Thyroid gland (tissue), 4 donors: ENCODE measurements around the gene COX5B. TPM values are rescaled to one million over a fixed set of nuclear protein-coding genes. Genes with fewer than 3 reads are reported as not detected.

ENCODE experiments used
- DNase-seq, 2 donors: peaks; one replicate each; pipeline ENCODE4 v3.0.0-alpha.2; 2019
- H3K27ac ChIP-seq, 3 donors: fragments of 200-600 bp; sonication (generic); 1 replicate in 2 of 3; 2 replicates in 1 of 3; pipeline ENCODE4 v1.5.1; 2016 to 2019; ENCODE audit warnings: mild to moderate bottlenecking in 1 of 3, moderate library complexity in 1 of 3
- H3K27me3 ChIP-seq: fragments of 200-600 bp; sonication (generic); one replicate; pipeline ENCODE4 v1.5.1; 2019
- H3K36me3 ChIP-seq, 2 donors: fragments of 200-600 bp; sonication (generic); one replicate each; pipeline ENCODE4 v1.5.1; 2016 to 2019
- H3K4me1 ChIP-seq, 2 donors: fragments of 200-600 bp; sonication (generic); one replicate each; pipeline ENCODE4 v1.5.1; 2017 to 2019
- H3K4me3 ChIP-seq, 3 donors: fragments of 200-600 bp; sonication (generic); replicated peaks in 1 of 3; 1 replicate in 2 of 3; 2 replicates in 1 of 3; pipeline ENCODE4 v1.5.1; 2016; ENCODE audit warnings: mild to moderate bottlenecking in 1 of 3
- H3K9me3 ChIP-seq: fragments of 200-600 bp; sonication (generic); one replicate; pipeline ENCODE4 v1.5.1; 2017
- CTCF ChIP-seq, 6 experiments: fragments of 200-600 bp in 3 of 6; fragments of 450-650 bp in 3 of 6; sonication (generic) in 3 of 6; IDR thresholded peaks; one replicate each; pipeline ENCODE4 v1.5.1; 2016 to 2019; ENCODE audit warnings: antibody characterized with exemption in 6 of 6, mild to moderate bottlenecking in 2 of 6, inconsistent platforms in 1 of 6, moderate library complexity in 1 of 6
- POLR2A ChIP-seq, 2 donors: fragments of 450-650 bp; IDR thresholded peaks; one replicate each; pipeline ENCODE4 v1.6.1; 2017; ENCODE audit warnings: antibody characterized with exemption in 2 of 2, mild to moderate bottlenecking in 2 of 2, moderate library complexity in 1 of 2
- WGBS, 2 donors: methylation state at CpG; one replicate each; pipeline ENCODE4 v1.1.5; 2017; 5-methylcytosine and 5-hydroxymethylcytosine counted together
- intact Hi-C: fragments of 100-400 bp; cut with DNase I; formaldehyde crosslinking; loops from one replicate; pipeline ENCODE4 v1.15.1; 2023
- small RNA-seq: library from RNA; depleted of rRNA; stranded (forward); fragments of <200 nt; gene quantifications from one replicate; pipeline ENCODE3, GENCODE V24; 2016
- total RNA-seq, 4 donors: library from RNA; depleted of rRNA; stranded (reverse); fragments of >200 nt; gene quantifications; one replicate each; pipeline ENCODE4 v1.2.3, GENCODE V29; 2016

COX5B gene
- total RNA-seq, 4 donors from 2014 or later: 216 to 731 (median 586) TPM

DNA sequence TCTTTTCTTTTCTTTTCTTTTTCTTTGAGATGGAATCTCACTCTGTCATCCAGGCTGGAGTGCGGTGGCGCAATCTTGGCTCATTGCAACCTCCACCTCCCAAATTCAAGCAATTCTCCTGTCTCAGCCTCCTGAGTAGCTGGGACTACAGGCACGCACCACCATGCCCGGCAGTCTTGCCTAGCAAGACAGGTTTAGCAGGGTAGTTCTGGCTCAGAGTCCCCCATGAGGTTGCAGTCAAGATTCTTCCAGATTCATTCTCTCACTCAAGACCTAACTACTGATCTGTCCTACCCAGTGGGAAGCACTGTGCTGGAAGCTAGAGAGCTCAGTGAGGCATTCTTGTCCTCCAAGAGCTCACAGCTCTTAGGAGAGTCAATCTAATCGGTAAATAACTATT is 49.9 kb downstream of the COX5B start:
- Histone ChIP-seq H3K27me3 (no peaks in the 10 kb centered on the region), H3K27ac (no peak overlapping the region), H3K9me3 (no peaks in the 10 kb centered on the region), H3K4me1 (no peaks in the 10 kb centered on the region), H3K36me3 (no peaks in the 10 kb centered on the region), H3K4me3 (no peak overlapping the region)
- intact Hi-C loops: loop anchor here (10.0 kb wide), 1 partner anchor 101 kb away; no protein-coding TSS in a partner anchor
- DNase-seq: no peak
- 89 to 94% methylated on average over 5 of the region's 5 CpGs for WGBS, 2 donors
- TF ChIP-seq CTCF (IDR thresholded peaks at IDR 0.05) (no peak), POLR2A (IDR thresholded peaks at IDR 0.05) (no peak)

GRCh38 chr2:97697252-97698235 is 51.7 kb downstream of the COX5B start:
- H3K27ac ChIP-seq: peak overlapping the region in 1 of 3 donors; percentile 2
- H3K4me3 ChIP-seq: no peak overlapping the region
- 29 to 31% methylated on average over 14 of the region's 14 CpGs for whole genome bisulfite sequencing, 2 donors
- intact Hi-C loops: loop anchor here (10.0 kb wide), 1 partner anchor 103 kb away; no protein-coding TSS in a partner anchor
- TF ChIP-seq CTCF (IDR thresholded peaks at IDR 0.05): peak; percentile 87 to 99 (median 92)
- TF ChIP-seq POLR2A (IDR thresholded peaks at IDR 0.05): no peak
- peak; percentile 90 to 94 for DNase-seq
- H3K4me1 ChIP-seq: no peaks in the 10 kb centered on the region
- no peaks in the 10 kb centered on the region for H3K27me3 ChIP-seq
- no peaks in the 10 kb centered on the region for H3K36me3 ChIP-seq
- no peaks in the 10 kb centered on the region for H3K9me3 ChIP-seq

Small RNAs within 50 kb of the gene (small RNA-seq; reads per million reads assigned to genes)
- gene RNU4-8P: not detected

Other genes with a start within 250 kb of the COX5B start
- gene ANKRD36B, start 56.2 kb upstream of the COX5B start, total RNA-seq: 10 to 100 TPM; 26.5 to 60.1 (median 39.0) TPM
- 100 to 1,000 TPM in 1 of 4 donors, 10 to 100 TPM in 3; 64.9 to 106 (median 76.3) TPM for gene ACTR1B, start 18.0 kb downstream of the COX5B start, total RNA-seq
- 10 to 100 TPM in 3 of 4 donors, 1 to 10 TPM in 1; 9.8 to 36.5 (median 30.7) TPM for gene C2orf92, start 23.7 kb downstream of the COX5B start, total RNA-seq
- 1 to 10 TPM; 4.0 to 7.6 (median 4.4) TPM for gene ZAP70, start 67.5 kb downstream of the COX5B start, total RNA-seq